NCI-H748 (cell line): ENCODE measurements around the gene SPINK4.

Experiments used
- DNase-seq: peaks from one replicate; lab custom pipeline; 2025; ENCODE audit not compliant: unreplicated experiment; lab: John Stamatoyannopoulos, UW

SPINK4 gene

GRCh38 chr9:33229359-33230114, 10.4 kb upstream of the SPINK4 start:
- DNase-seq = peak; percentile 75

GRCh38 chr9:33230756-33231622, 9.0 kb upstream of the SPINK4 start:
- no peak for DNase-seq

GRCh38 chr9:33231623-33231942, 8.4 kb upstream of the SPINK4 start:
- no peak for DNase-seq

- DNase-seq = no peak
Measured at GRCh38 chr9:33232815-33233214, 7.2 kb upstream of the SPINK4 start.

GRCh38 chr9:33233626-33234342, 6.2 kb upstream of the SPINK4 start:
- DNase-seq = peak; percentile 28

- DNase-seq = no peak
Measured at GRCh38 chr9:33234511-33235467, 5.2 kb upstream of the SPINK4 start.

- no peak for DNase-seq
Measured at GRCh38 chr9:33236571-33236970, 3.4 kb upstream of the SPINK4 start.

GRCh38 chr9:33241298-33241697, 1.3 kb downstream of the SPINK4 start:
- DNase-seq = no peak

GRCh38 chr9:33242609-33243134, 2.7 kb downstream of the SPINK4 start:
- DNase-seq = no peak

GRCh38 chr9:33244137-33244784, 4.3 kb downstream of the SPINK4 start:
- no peak for DNase-seq

GRCh38 chr9:33245341-33245740, 5.4 kb downstream of the SPINK4 start:
- no peak for DNase-seq

- DNase-seq = no peak
Measured at GRCh38 chr9:33246269-33246860, 6.4 kb downstream of the SPINK4 start.

- DNase-seq = no peak
Measured at GRCh38 chr9:33248606-33249005, 8.6 kb downstream of the SPINK4 start.

- no peak for DNase-seq
Measured at GRCh38 chr9:33249087-33249658, 9.2 kb downstream of the SPINK4 start.

- DNase-seq = no peak
Measured at GRCh38 chr9:33249983-33250382, 10.0 kb downstream of the SPINK4 start.

GRCh38 chr9:33250458-33250995, 10.6 kb downstream of the SPINK4 start:
- no peak for DNase-seq

GRCh38 chr9:33254211-33254610, 14.2 kb downstream of the SPINK4 start:
- no peak for DNase-seq

GRCh38 chr9:33255014-33255413, 15.0 kb downstream of the SPINK4 start:
- DNase-seq = no peak

- DNase-seq = no peak
Measured at GRCh38 chr9:33255471-33255870, 15.5 kb downstream of the SPINK4 start.
